ENCODE measurements around the gene CD2AP. TPM values are rescaled to one million over a fixed set of nuclear protein-coding genes. Genes with fewer than 3 reads are reported as not detected.

The CD2AP gene
- total and polyA plus RNA-seq, 2 of the 8 experiments (the other 6 are each of a cell fraction or from before 2014, with no cell fraction given), result 8.6 to 75.6 TPM

DNA sequence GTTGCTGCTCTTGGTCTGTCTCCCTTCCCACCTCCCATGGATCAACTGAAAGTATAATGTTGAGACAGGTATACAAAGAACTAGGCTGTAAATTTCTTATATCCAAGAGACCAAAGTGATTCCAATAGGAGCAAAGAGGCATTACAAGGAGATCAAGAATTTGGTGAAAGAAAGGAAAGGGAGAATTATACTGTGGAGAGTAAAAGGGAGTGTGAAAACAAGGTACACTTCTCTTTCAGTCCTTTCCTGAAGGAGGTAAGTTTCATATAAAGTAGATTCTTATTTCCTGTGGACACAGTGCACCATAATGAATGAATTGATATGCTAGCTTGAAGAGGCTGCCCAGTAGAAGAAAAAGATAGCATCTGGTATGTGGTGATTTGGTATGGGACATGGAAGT is 49.7 kb downstream of the CD2AP start (continued):
- TF ChIP-seq CBX8 (IDR thresholded peaks at IDR 0.05; ENCODE audit: borderline replicate concordance, low read depth, low read length) (no peak), POU5F1 (IDR thresholded peaks at IDR 0.05; ENCODE audit: low read depth, low read length) (no peak), MAFK (IDR thresholded peaks at IDR 0.05; ENCODE audit: low read depth, low read length) (no peak), JUND (IDR thresholded peaks at IDR 0.05; ENCODE audit: low read length) (no peak), TBP (IDR thresholded peaks at IDR 0.05; ENCODE audit: low read depth, low read length) (no peak), SP1 (IDR thresholded peaks at IDR 0.05; ENCODE audit: low read depth, low read length) (no peak), ASH2L (IDR thresholded peaks at IDR 0.05; ENCODE audit: low read length) (no peak), SP2 (IDR thresholded peaks at IDR 0.05; ENCODE audit: low read length) (no peak), ZNF274 (IDR thresholded peaks at IDR 0.05; ENCODE audit: borderline replicate concordance, extremely low read depth, low read length) (no peak), TAF7 (optimal IDR thresholded peaks at IDR 0.05; ENCODE audit: borderline replicate concordance, low read depth, low read length) (no peak), CREB1 (IDR thresholded peaks at IDR 0.05) (no peak)
- TF ChIP-seq, protein P1, sequence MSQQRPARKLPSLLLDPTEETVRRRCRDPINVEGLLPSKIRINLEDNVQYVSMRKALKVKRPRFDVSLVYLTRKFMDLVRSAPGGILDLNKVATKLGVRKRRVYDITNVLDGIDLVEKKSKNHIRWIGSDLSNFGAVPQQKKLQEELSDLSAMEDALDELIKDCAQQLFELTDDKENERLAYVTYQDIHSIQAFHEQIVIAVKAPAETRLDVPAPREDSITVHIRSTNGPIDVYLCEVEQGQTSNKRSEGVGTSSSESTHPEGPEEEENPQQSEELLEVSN (IDR thresholded peaks at IDR 0.05), result no peak
